ENCODE data around the gene ALOX12. TPM values are rescaled to one million over a fixed set of nuclear protein-coding genes. Genes with fewer than 3 reads are reported as not detected.

The ALOX12 gene
- total RNA-seq, 2 experiments from 2014 or later = not detected

DNA sequence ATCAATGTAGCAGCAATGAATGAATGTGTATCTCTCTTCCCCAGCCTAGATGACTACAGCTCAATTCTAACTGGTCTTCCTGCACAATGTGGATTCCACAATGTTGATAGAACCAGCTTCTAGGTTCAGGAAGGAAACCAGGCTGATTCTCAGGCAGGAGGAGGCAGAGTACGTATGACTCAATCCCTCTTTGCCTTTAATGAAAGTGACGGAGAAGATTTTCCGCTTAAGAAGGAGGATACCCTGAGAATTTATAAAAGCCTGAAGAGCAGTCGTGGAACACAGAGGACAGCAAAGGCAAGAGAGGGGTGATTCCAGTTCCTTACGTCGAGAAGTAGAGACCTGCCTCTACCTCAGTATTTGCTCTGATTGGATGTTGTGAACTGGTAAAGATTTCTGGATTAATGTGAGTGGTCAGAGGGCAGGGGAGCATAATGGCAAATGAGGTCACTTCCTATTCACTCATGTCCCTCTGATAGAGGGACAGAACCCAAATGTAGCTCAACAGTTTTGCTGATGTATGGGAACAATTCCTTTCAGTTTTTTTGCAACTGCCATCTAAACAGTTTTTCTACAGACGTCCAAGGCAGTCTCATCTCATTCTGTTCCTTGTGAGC lies 63.1 kb downstream of the ALOX12 start:
- Histone ChIP-seq H4K20me1 (ENCODE audit: insufficient read depth, low read length) (no peaks in the 10 kb centered on the region), H3K4me3 (ENCODE audit: low read depth, low read length, poor library complexity, severe bottlenecking) (no peak overlapping the region), H3K4me2 (ENCODE audit: low read length) (no peak overlapping the region), H3K36me3 (ENCODE audit: insufficient read depth, low read length) (no peaks in the 10 kb centered on the region), H3K9me2 (ENCODE audit: insufficient read depth, low read length) (no peaks in the 10 kb centered on the region), H3K4me1 (ENCODE audit: insufficient read depth, low read length, poor library complexity, severe bottlenecking) (no peaks in the 10 kb centered on the region), H2AFZ (ENCODE audit: low read length) (no peak overlapping the region), H3K9me3 (ENCODE audit: low read length) (no peaks in the 10 kb centered on the region), H3K79me2 (ENCODE audit: insufficient read depth, low read depth, low read length) (no peaks in the 10 kb centered on the region), H3K27ac (ENCODE audit: low read depth, low read length, poor library complexity, severe bottlenecking) (no peak overlapping the region)
- no TSS peak for BruUV-seq (replicated peaks)
- no peak for DNase-seq (ENCODE audit: low spot score)
- CTCF ChIA-PET (ENCODE audit: unreplicated experiment) = no interaction called here
- POLR2A ChIA-PET = no interaction called here
- intact Hi-C loops (cut with micrococcal nuclease; ENCODE audit: unreplicated experiment) = no loop called here
- TF ChIP-seq, protein P1, sequence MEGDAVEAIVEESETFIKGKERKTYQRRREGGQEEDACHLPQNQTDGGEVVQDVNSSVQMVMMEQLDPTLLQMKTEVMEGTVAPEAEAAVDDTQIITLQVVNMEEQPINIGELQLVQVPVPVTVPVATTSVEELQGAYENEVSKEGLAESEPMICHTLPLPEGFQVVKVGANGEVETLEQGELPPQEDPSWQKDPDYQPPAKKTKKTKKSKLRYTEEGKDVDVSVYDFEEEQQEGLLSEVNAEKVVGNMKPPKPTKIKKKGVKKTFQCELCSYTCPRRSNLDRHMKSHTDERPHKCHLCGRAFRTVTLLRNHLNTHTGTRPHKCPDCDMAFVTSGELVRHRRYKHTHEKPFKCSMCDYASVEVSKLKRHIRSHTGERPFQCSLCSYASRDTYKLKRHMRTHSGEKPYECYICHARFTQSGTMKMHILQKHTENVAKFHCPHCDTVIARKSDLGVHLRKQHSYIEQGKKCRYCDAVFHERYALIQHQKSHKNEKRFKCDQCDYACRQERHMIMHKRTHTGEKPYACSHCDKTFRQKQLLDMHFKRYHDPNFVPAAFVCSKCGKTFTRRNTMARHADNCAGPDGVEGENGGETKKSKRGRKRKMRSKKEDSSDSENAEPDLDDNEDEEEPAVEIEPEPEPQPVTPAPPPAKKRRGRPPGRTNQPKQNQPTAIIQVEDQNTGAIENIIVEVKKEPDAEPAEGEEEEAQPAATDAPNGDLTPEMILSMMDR (conservative IDR thresholded peaks at IDR 0.05; ENCODE audit: low read length) = no peak
- TF ChIP-seq EZH2phosphoT487 (IDR thresholded peaks at IDR 0.05; ENCODE audit: borderline replicate concordance, low read depth, low read length) = no peak

Small RNA genes lying within 50 kb of the gene (small RNA-seq; reads per million reads assigned to genes)
- not detected for gene AC120057.1

Other genes with a start within 250 kb of the ALOX12 start
- gene XAF1, start 240.0 kb upstream of the ALOX12 start, total RNA-seq (2014; rRNA removed; shearing (Covaris generic)) = 0.38 and 0.77 TPM in 2 replicates
- gene XAF1, start 240.0 kb upstream of the ALOX12 start, total RNA-seq (2022) = 0.46 TPM in 1 of 2 replicates, not detected in the other
- gene FBXO39, start 219.8 kb upstream of the ALOX12 start, total RNA-seq (2014; rRNA removed; shearing (Covaris generic)) = not detected in 2 replicates
- not detected in 2 replicates for gene FBXO39, start 219.8 kb upstream of the ALOX12 start, total RNA-seq (2022)
- not detected in 2 replicates for gene TEKT1, start 164.3 kb upstream of the ALOX12 start, total RNA-seq (2014; rRNA removed; shearing (Covaris generic))
- not detected in 2 replicates for gene TEKT1, start 164.3 kb upstream of the ALOX12 start, total RNA-seq (2022)
- 110 and 145 TPM in 2 replicates for gene RNASEK, start 16.6 kb downstream of the ALOX12 start, total RNA-seq (2014; rRNA removed; shearing (Covaris generic))
- 126 and 139 TPM in 2 replicates for gene RNASEK, start 16.6 kb downstream of the ALOX12 start, total RNA-seq (2022)
- gene BCL6B, start 27.0 kb downstream of the ALOX12 start, total RNA-seq (2014; rRNA removed; shearing (Covaris generic)) = not detected in 2 replicates
- not detected in 2 replicates for gene BCL6B, start 27.0 kb downstream of the ALOX12 start, total RNA-seq (2022)
- gene SLC16A13, start 40.0 kb downstream of the ALOX12 start, total RNA-seq (2014; rRNA removed; shearing (Covaris generic)) = 0.77 and 2.8 TPM in 2 replicates
- 18.3 and 22.5 TPM in 2 replicates for gene SLC16A13, start 40.0 kb downstream of the ALOX12 start, total RNA-seq (2022)
- not detected in 2 replicates for gene SLC16A11, start 48.0 kb downstream of the ALOX12 start, total RNA-seq (2014; rRNA removed; shearing (Covaris generic))
- not detected in 2 replicates for gene SLC16A11, start 48.0 kb downstream of the ALOX12 start, total RNA-seq (2022)
- gene CLEC10A, start 84.2 kb downstream of the ALOX12 start, total RNA-seq (2014; rRNA removed; shearing (Covaris generic)) = not detected in 2 replicates
- gene CLEC10A, start 84.2 kb downstream of the ALOX12 start, total RNA-seq (2022) = not detected in 2 replicates
- not detected in 2 replicates for gene ASGR2, start 118.8 kb downstream of the ALOX12 start, total RNA-seq (2014; rRNA removed; shearing (Covaris generic))
- not detected in 2 replicates for gene ASGR2, start 118.8 kb downstream of the ALOX12 start, total RNA-seq (2022)
- gene ASGR1, start 183.3 kb downstream of the ALOX12 start, total RNA-seq (2014; rRNA removed; shearing (Covaris generic)) = 0.23 and 1.1 TPM in 2 replicates
- 0.85 and 1.2 TPM in 2 replicates for gene ASGR1, start 183.3 kb downstream of the ALOX12 start, total RNA-seq (2022)
- gene DLG4, start 223.8 kb downstream of the ALOX12 start, total RNA-seq (2014; rRNA removed; shearing (Covaris generic)) = 9.0 and 15.4 TPM in 2 replicates
- gene DLG4, start 223.8 kb downstream of the ALOX12 start, total RNA-seq (2022) = 27.3 and 30.2 TPM in 2 replicates
- 226 and 297 TPM in 2 replicates for gene ACADVL, start 223.9 kb downstream of the ALOX12 start, total RNA-seq (2014; rRNA removed; shearing (Covaris generic))
- 204 and 238 TPM in 2 replicates for gene ACADVL, start 223.9 kb downstream of the ALOX12 start, total RNA-seq (2022)
- 84.3 and 98.8 TPM in 2 replicates for gene DVL2, start 238.5 kb downstream of the ALOX12 start, total RNA-seq (2014; rRNA removed; shearing (Covaris generic))
- 99.9 and 100 TPM in 2 replicates for gene DVL2, start 238.5 kb downstream of the ALOX12 start, total RNA-seq (2022)
- 47.7 and 50.8 TPM in 2 replicates for gene PHF23, start 243.4 kb downstream of the ALOX12 start, total RNA-seq (2014; rRNA removed; shearing (Covaris generic))
- 36.5 and 43.3 TPM in 2 replicates for gene PHF23, start 243.4 kb downstream of the ALOX12 start, total RNA-seq (2022)
- gene GABARAP, start 246.4 kb downstream of the ALOX12 start, total RNA-seq (2014; rRNA removed; shearing (Covaris generic)) = 106 and 128 TPM in 2 replicates
- gene GABARAP, start 246.4 kb downstream of the ALOX12 start, total RNA-seq (2022) = 199 and 207 TPM in 2 replicates